ENCODE results near the gene GSG1L.

DNA sequence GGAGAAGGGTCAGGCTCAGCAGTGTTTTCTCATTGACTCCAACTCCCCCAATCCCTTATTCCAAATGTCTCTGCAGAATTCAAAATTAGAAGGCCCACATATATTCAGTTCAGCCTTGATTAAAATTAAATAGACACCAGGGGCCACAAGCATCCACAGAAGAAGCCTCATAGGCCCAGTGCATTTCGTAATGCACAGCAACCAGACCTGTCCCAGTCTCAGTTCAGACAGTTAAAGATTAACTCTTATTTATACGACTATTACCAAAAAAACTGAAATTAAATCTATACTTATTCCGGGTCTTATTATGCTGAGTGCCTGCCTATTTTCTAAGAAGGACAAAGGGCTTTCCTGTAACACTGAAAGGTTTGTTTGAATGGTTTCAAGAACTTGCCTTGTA is 41.8 kb upstream of the GSG1L start:
- no peak for TF ChIP-seq CTCF (IDR thresholded peaks at IDR 0.05)
- TF ChIP-seq POLR2A (IDR thresholded peaks at IDR 0.05): no peak
